Nephron (organoid): ENCODE measurements around the gene DPH7.

Experiments
- H3K27ac Mint-ChIP-seq, 3 experiments: 2 replicates each; pipeline ENCODE4 v1.8.0; 2020; ENCODE audit warnings: mixed read lengths in 3 of 3, mild to moderate bottlenecking in 2 of 3, moderate library complexity in 1 of 3
- H3K27me3 Mint-ChIP-seq: 2 replicates; pipeline ENCODE4 v1.8.0; 2021; ENCODE audit warnings: low read depth, mild to moderate bottlenecking, moderate library complexity, mixed read lengths
- H3K36me3 Mint-ChIP-seq: 2 replicates; pipeline ENCODE4 v1.8.0; 2020; ENCODE audit warnings: low read depth, mixed read lengths
- H3K4me1 Mint-ChIP-seq: 2 replicates; pipeline ENCODE4 v1.8.0; 2020; ENCODE audit warnings: mixed read lengths
- H3K4me3 Mint-ChIP-seq, 3 experiments: 2 replicates each; pipeline ENCODE4 v1.8.0; 2020; ENCODE audit warnings: mild to moderate bottlenecking in 3 of 3, mixed read lengths in 3 of 3, moderate library complexity in 2 of 3
- H3K9me3 Mint-ChIP-seq: 2 replicates; pipeline ENCODE4 v1.8.0; 2020; ENCODE audit warnings: mixed read lengths
- CTCF ChIP-seq, 3 experiments: fragments of 200-600 bp; sonication (generic); IDR thresholded peaks; one replicate each; pipeline ENCODE4 v1.5.0; 2021; ENCODE audit warnings: antibody characterized with exemption in 3 of 3; ENCODE audit not compliant: unreplicated experiment in 3 of 3

Gene DPH7

GRCh38 chr9:137590469-137591383, 12.0 kb upstream of the DPH7 start, which contains the start of gene ZMYND19:
Gene ZMYND19, minus strand, starts transcription at chr9:137590512. Its CDS starts 249 bp downstream, at chr9:137590263.
- Mint-ChIP-seq H3K4me3 (peak within 1 kb of the TSS; percentile 91 to 99 (median 98)), H3K9me3 (no peaks in the 10 kb centered on the region), H3K27ac (peak within 1 kb of the TSS; percentile 38 to 81 (median 74)), H3K27me3 (no peaks in the 10 kb centered on the region), H3K36me3 (peaks cover 19% of the 10 kb centered on the region), H3K4me1 (peaks cover 11% of the 10 kb centered on the region)
- no peak for TF ChIP-seq CTCF (IDR thresholded peaks at IDR 0.05; ENCODE audit: unreplicated experiment in 3 of 3)

GRCh38 chr9:137590123-137590468, 11.4 kb upstream of the DPH7 start:
- H3K36me3 Mint-ChIP-seq = peaks cover 19% of the 10 kb centered on the region
- H3K27ac Mint-ChIP-seq = no peak overlapping the region
- peaks cover 11% of the 10 kb centered on the region for H3K4me1 Mint-ChIP-seq
- H3K9me3 Mint-ChIP-seq = no peaks in the 10 kb centered on the region
- H3K27me3 Mint-ChIP-seq = no peaks in the 10 kb centered on the region
- H3K4me3 Mint-ChIP-seq = no peak overlapping the region
- TF ChIP-seq CTCF (IDR thresholded peaks at IDR 0.05; ENCODE audit: unreplicated experiment in 3 of 3) = no peak

GRCh38 chr9:137589441-137590122, 10.9 kb upstream of the DPH7 start:
- Mint-ChIP-seq H3K27ac (no peak overlapping the region), H3K4me1 (peaks cover 11% of the 10 kb centered on the region), H3K9me3 (no peaks in the 10 kb centered on the region), H3K27me3 (no peaks in the 10 kb centered on the region), H3K4me3 (peak overlapping the region; percentile 87 to 91 (median 90)), H3K36me3 (peaks cover 23% of the 10 kb centered on the region)
- no peak for TF ChIP-seq CTCF (IDR thresholded peaks at IDR 0.05; ENCODE audit: unreplicated experiment in 3 of 3)

GRCh38 chr9:137588891-137589290, 10.2 kb upstream of the DPH7 start:
- peaks cover 11% of the 10 kb centered on the region for H3K4me1 Mint-ChIP-seq
- no peaks in the 10 kb centered on the region for H3K27me3 Mint-ChIP-seq
- H3K4me3 Mint-ChIP-seq = peak overlapping the region; percentile 87 to 91 (median 90)
- H3K36me3 Mint-ChIP-seq = peaks cover 25% of the 10 kb centered on the region
- no peak for TF ChIP-seq CTCF (IDR thresholded peaks at IDR 0.05; ENCODE audit: unreplicated experiment in 3 of 3)
- H3K9me3 Mint-ChIP-seq = no peaks in the 10 kb centered on the region
- peak overlapping the region in 1 of 3 experiments; percentile 41 for H3K27ac Mint-ChIP-seq

GRCh38 chr9:137588311-137588710, 9.6 kb upstream of the DPH7 start:
- Mint-ChIP-seq H3K4me1 (peaks cover 11% of the 10 kb centered on the region), H3K36me3 (peaks cover 30% of the 10 kb centered on the region), H3K4me3 (peak overlapping the region; percentile 87 to 91 (median 90)), H3K9me3 (no peaks in the 10 kb centered on the region), H3K27me3 (no peaks in the 10 kb centered on the region), H3K27ac (no peak overlapping the region)
- no peak for TF ChIP-seq CTCF (IDR thresholded peaks at IDR 0.05; ENCODE audit: unreplicated experiment in 3 of 3)
